Trophoblast cell (in vitro differentiated cells and primary cell): ENCODE measurements around the gene SCP2.

Experiments used
- DNase-seq, 2 donors: peaks; one replicate each; pipeline ENCODE4 v3.0.0-alpha.2; 2016
- H2AFZ ChIP-seq: 2 replicates; pipeline ENCODE4 v1.6.1; 2013; ENCODE audit warnings: low read length, moderate library complexity, mild to moderate bottlenecking; ENCODE audit not compliant: insufficient read depth, poor library complexity
- H2AK5ac ChIP-seq: 2 replicates; pipeline ENCODE4 v1.6.1; 2013; ENCODE audit warnings: mild to moderate bottlenecking, low read length
- H2BK120ac ChIP-seq: 2 replicates; pipeline ENCODE4 v1.6.1; 2013; ENCODE audit warnings: low read length, mild to moderate bottlenecking, moderate library complexity; ENCODE audit not compliant: insufficient read depth, poor library complexity
- H2BK12ac ChIP-seq: 2 replicates; pipeline ENCODE4 v1.6.1; 2013; ENCODE audit warnings: mild to moderate bottlenecking, low read length, moderate library complexity
- H2BK5ac ChIP-seq: 2 replicates; pipeline ENCODE4 v1.6.1; 2013; ENCODE audit warnings: low read length, low read depth, moderate library complexity, mild to moderate bottlenecking; ENCODE audit not compliant: poor library complexity
- H3K14ac ChIP-seq: 2 replicates; pipeline ENCODE4 v1.6.1; 2013; ENCODE audit warnings: mild to moderate bottlenecking, low read length
- H3K18ac ChIP-seq: 2 replicates; pipeline ENCODE4 v1.6.1; 2013; ENCODE audit warnings: mild to moderate bottlenecking, low read length
- H3K23ac ChIP-seq: 2 replicates; pipeline ENCODE4 v1.6.1; 2013; ENCODE audit warnings: low read length
- H3K27ac ChIP-seq: 2 replicates; pipeline ENCODE4 v1.5.1; 2013; ENCODE audit warnings: low read depth, mild to moderate bottlenecking, inconsistent platforms, low read length, moderate library complexity
- H3K27me3 ChIP-seq: 2 replicates; pipeline ENCODE4 v1.6.1; 2013; ENCODE audit warnings: inconsistent platforms, mild to moderate bottlenecking, low read length, moderate library complexity; ENCODE audit not compliant: insufficient read depth
- H3K36me3 ChIP-seq, 2 experiments: 1 replicate in 1 of 2; 2 replicates in 1 of 2; pipeline ENCODE4 v1.6.1; 2013; ENCODE audit warnings: low read length in 2 of 2, mild to moderate bottlenecking in 2 of 2, moderate library complexity in 1 of 2; ENCODE audit not compliant: insufficient read depth in 2 of 2, control insufficient read depth in 1 of 2
- H3K4ac ChIP-seq: 2 replicates; pipeline ENCODE4 v1.6.1; 2013; ENCODE audit warnings: low read depth, mild to moderate bottlenecking, low read length, moderate library complexity
- H3K4me1 ChIP-seq, 2 experiments: 1 replicate in 1 of 2; 2 replicates in 1 of 2; pipeline ENCODE4 v1.6.1; 2013; ENCODE audit warnings: low read length in 2 of 2, mild to moderate bottlenecking in 2 of 2, moderate library complexity in 1 of 2; ENCODE audit not compliant: insufficient read depth in 2 of 2, control insufficient read depth in 1 of 2
- H3K4me2 ChIP-seq: 2 replicates; pipeline ENCODE4 v1.6.1; 2013; ENCODE audit warnings: inconsistent platforms, mild to moderate bottlenecking, low read length, moderate library complexity
- H3K4me3 ChIP-seq: 2 replicates; pipeline ENCODE4 v1.5.1; 2013; ENCODE audit warnings: mild to moderate bottlenecking, low read depth, low read length, inconsistent platforms
- H3K79me1 ChIP-seq: one replicate; pipeline ENCODE4 v1.6.1; 2013; ENCODE audit warnings: low read length
- H3K79me2 ChIP-seq: 2 replicates; pipeline ENCODE4 v1.6.1; 2013; ENCODE audit warnings: low read length, mild to moderate bottlenecking; ENCODE audit not compliant: control insufficient read depth, insufficient read depth, poor library complexity
- H3K9ac ChIP-seq: 2 replicates; pipeline ENCODE4 v1.6.1; 2013; ENCODE audit warnings: mild to moderate bottlenecking, low read length
- H3K9me3 ChIP-seq: 2 replicates; pipeline ENCODE4 v1.6.1; 2013; ENCODE audit warnings: low read depth, mild to moderate bottlenecking, control low read depth, inconsistent platforms, low read length; ENCODE audit not compliant: insufficient read depth
- H4K12ac ChIP-seq: 2 replicates; pipeline ENCODE4 v1.6.1; 2013; ENCODE audit warnings: low read depth, mild to moderate bottlenecking, low read length, moderate library complexity
- H4K8ac ChIP-seq: 2 replicates; pipeline ENCODE4 v1.6.1; 2013; ENCODE audit warnings: low read depth, mild to moderate bottlenecking, low read length, moderate library complexity
- H4K91ac ChIP-seq: one replicate; pipeline ENCODE4 v1.6.1; 2013; ENCODE audit warnings: low read depth, mild to moderate bottlenecking, low read length, moderate library complexity
- WGBS: extraction: QIAGEN DNeasy Blood & Tissue Kit; methylation state at CpG from one replicate; pipeline ENCODE4 v1.1.7; 2013; ENCODE audit warnings: missing lambda C conversion rate; ENCODE audit not compliant: insufficient read length, insufficient coverage; ENCODE audit errors: extremely low coverage; 5-methylcytosine and 5-hydroxymethylcytosine counted together

SCP2 gene

DNA sequence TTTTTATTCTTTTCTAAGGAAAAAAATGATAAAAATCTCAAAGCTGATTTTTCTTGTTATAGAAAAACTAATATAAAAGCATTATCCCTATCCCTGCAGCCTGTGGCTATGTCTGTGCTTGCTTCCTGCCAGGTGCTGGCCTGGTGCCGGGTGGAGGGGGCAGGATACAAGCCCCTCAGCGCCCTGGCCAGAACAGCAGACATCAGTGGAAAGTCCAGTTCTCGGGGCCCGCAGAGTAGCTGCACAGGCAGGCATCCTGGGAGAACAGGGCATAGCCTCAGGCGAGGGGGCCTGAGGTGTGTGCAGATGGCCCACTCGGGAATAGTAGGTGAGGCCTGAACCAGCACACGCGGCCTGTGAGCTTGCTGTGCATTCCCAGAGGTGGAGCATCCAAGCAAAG, 158.3 kb downstream of the SCP2 start:
- Histone ChIP-seq H3K23ac (no peak overlapping the region), H2AK5ac (no peak overlapping the region), H3K18ac (no peak overlapping the region), H2BK12ac (no peak overlapping the region), H3K27me3 (no peaks in the 10 kb centered on the region), H3K9ac (no peak overlapping the region), H3K14ac (no peak overlapping the region), H3K4me3 (no peak overlapping the region), H3K79me1 (no peaks in the 10 kb centered on the region), H4K91ac (no peak overlapping the region), H3K36me3 (no peaks in the 10 kb centered on the region), H2BK5ac (no peak overlapping the region), H4K12ac (no peak overlapping the region), H3K9me3 (no peaks in the 10 kb centered on the region), H3K79me2 (no peaks in the 10 kb centered on the region), H3K4me1 (peaks cover 3 to 8% of the 10 kb centered on the region in 2 experiments), H3K4me2 (no peak overlapping the region), H3K4ac (no peak overlapping the region), H3K27ac (no peak overlapping the region), H2AFZ (no peak overlapping the region), H2BK120ac (no peak overlapping the region), H4K8ac (no peak overlapping the region)
- no CpG with 5 or more reads among the region's 8 CpGs for WGBS
- no peak for DNase-seq

- no peak overlapping the region for H3K9ac ChIP-seq
- no peak overlapping the region for H3K18ac ChIP-seq
- no CpG with 5 or more reads among the region's 4 CpGs for WGBS
- no peak overlapping the region for H3K23ac ChIP-seq
- H3K36me3 ChIP-seq, result no peaks in the 10 kb centered on the region
- no peak for DNase-seq
- H2AK5ac ChIP-seq, result no peak overlapping the region
- no peak overlapping the region for H3K27ac ChIP-seq
- H3K9me3 ChIP-seq, result no peaks in the 10 kb centered on the region
- no peak overlapping the region for H2AFZ ChIP-seq
- no peak overlapping the region for H3K4ac ChIP-seq
- no peaks in the 10 kb centered on the region for H3K27me3 ChIP-seq
- H2BK120ac ChIP-seq, result no peak overlapping the region
- H4K12ac ChIP-seq, result no peak overlapping the region
- H3K79me1 ChIP-seq, result no peaks in the 10 kb centered on the region
- H4K91ac ChIP-seq, result no peak overlapping the region
- no peaks in the 10 kb centered on the region for H3K79me2 ChIP-seq
- H2BK12ac ChIP-seq, result no peak overlapping the region
- H3K4me1 ChIP-seq, result peaks cover 3 to 8% of the 10 kb centered on the region in 2 experiments
- H2BK5ac ChIP-seq, result no peak overlapping the region
- H3K4me2 ChIP-seq, result no peak overlapping the region
- H3K14ac ChIP-seq, result no peak overlapping the region
- H4K8ac ChIP-seq, result no peak overlapping the region
- H3K4me3 ChIP-seq, result no peak overlapping the region
Measured at GRCh38 chr1:53086491-53087070, 159.5 kb downstream of the SCP2 start.

DNA sequence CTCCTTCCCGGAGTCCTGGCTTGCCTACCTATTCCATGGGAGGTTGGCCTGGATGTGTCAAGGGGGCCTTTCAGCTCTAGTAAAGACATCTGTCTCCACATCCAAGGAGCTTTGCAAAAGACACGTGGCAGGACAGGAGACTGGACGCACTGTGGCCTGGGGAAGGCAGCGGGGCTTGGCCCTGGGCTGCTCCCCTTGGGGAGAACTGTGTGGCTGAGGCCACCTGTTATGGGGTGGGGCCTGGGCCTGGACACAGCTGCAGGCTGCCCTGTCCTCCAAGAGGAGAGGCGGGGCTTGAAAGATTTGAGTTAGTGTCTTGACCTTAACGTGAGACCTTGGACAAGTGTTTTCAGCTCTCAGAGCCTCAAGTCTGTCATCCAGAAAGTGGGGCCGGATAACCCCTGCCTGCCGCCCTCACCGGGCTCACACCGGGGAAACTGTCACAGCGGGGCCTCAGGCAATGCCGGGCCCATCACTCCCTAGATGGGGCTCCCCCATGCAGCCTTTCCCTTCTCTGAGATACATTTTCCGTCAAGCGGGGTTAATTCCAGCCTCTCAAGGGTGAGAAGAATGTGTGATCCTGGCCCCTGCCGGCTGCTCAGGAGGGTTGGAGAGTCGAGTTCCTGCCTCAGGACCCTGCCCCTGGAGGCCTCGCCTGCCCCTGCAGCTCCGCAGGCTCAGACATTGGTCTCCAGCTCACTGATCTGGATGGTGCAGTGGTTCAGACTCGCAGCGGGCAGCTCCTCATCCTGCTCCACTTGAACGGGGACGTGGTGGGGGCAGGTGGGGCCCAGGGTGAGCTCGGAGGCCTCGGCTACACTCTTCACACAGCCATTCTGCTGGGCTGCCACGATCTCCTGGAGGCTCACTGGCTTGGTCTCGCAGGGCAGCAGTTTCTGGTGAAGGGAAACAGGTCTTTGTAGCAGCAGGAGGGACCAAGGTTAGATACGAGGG, 160.5 kb downstream of the SCP2 start:
- H3K9ac ChIP-seq, result no peak overlapping the region

DNA sequence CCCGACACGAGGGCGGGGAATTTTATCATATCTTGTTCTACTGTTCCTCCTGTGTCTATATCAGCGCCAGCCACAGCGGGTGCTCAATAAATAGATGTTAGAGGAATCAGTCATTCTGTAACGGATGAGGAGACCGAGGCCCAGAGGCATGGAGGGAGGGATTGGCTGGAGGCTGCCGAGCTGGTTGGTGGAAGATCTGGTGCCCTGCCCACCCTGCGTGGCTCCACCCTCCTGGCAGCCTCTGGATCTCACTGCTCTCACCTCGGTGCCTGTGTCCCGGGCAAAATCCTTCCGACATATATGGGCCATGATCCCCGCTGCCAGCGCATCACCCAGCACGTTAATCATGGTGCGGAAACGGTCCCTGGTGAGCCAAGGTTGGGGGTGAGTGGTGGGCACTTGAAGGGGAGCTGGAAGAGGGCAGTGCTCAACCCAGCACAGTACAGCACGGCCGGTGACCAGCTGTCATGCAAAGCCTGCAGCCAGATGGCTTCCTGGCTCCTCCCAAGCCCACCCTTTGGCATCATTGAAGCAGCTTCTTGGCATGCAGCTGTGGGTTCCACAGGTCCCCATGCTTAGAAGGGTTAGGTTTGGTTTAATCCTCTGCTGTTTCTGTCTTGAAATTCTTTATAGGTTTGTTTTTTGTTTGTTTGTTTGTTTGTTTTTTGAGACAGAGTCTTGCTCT, 161.7 kb downstream of the SCP2 start:
- Histone ChIP-seq H3K36me3 (no peaks in the 10 kb centered on the region), H4K12ac (no peak overlapping the region), H3K9me3 (no peaks in the 10 kb centered on the region), H3K23ac (no peak overlapping the region), H3K4me1 (peaks cover 3 to 8% of the 10 kb centered on the region in 2 experiments), H3K27me3 (no peaks in the 10 kb centered on the region), H3K9ac (no peak overlapping the region), H2BK12ac (no peak overlapping the region), H4K91ac (no peak overlapping the region), H2AK5ac (no peak overlapping the region), H3K79me1 (no peaks in the 10 kb centered on the region), H3K79me2 (no peaks in the 10 kb centered on the region), H3K4ac (no peak overlapping the region), H3K4me2 (no peak overlapping the region), H3K4me3 (no peak overlapping the region), H2AFZ (no peak overlapping the region), H4K8ac (no peak overlapping the region), H2BK5ac (no peak overlapping the region), H3K27ac (no peak overlapping the region), H3K14ac (no peak overlapping the region), H3K18ac (no peak overlapping the region), H2BK120ac (no peak overlapping the region)
- no peak for DNase-seq
- no CpG with 5 or more reads among the region's 19 CpGs for WGBS

More for the DNA sequence above, 160.5 kb downstream of the SCP2 start:
- H4K91ac ChIP-seq, result no peak overlapping the region
- H2BK5ac ChIP-seq, result no peak overlapping the region
- H3K9me3 ChIP-seq, result no peaks in the 10 kb centered on the region
- H4K8ac ChIP-seq, result no peak overlapping the region
- H3K79me2 ChIP-seq, result no peaks in the 10 kb centered on the region
- no peak for DNase-seq
- no peak overlapping the region for H4K12ac ChIP-seq
- H3K36me3 ChIP-seq, result no peaks in the 10 kb centered on the region
- H2AK5ac ChIP-seq, result no peak overlapping the region
- peaks cover 3 to 8% of the 10 kb centered on the region in 2 experiments for H3K4me1 ChIP-seq
- no peak overlapping the region for H3K4me2 ChIP-seq
- no peak overlapping the region for H3K14ac ChIP-seq
- H3K4ac ChIP-seq, result no peak overlapping the region
- H2BK12ac ChIP-seq, result no peak overlapping the region
- H3K18ac ChIP-seq, result no peak overlapping the region
- H3K4me3 ChIP-seq, result no peak overlapping the region
- no peaks in the 10 kb centered on the region for H3K79me1 ChIP-seq
- no peak overlapping the region for H2AFZ ChIP-seq
- no peaks in the 10 kb centered on the region for H3K27me3 ChIP-seq
- no peak overlapping the region for H3K23ac ChIP-seq
- H2BK120ac ChIP-seq, result no peak overlapping the region
- no peak overlapping the region for H3K27ac ChIP-seq
- WGBS, result no CpG with 5 or more reads among the region's 27 CpGs
